Spleen (tissue), 11 donors: Measurements from ENCODE around the gene ALDH9A1. TPM values are rescaled to one million over a fixed set of nuclear protein-coding genes. Genes with fewer than 3 reads are reported as not detected.
"Not testable (repeated sequence)": the region's sequence is repeated elsewhere in the genome, so short reads cannot be mapped to it uniquely, and the experiment has no call there.

Source experiments
- DNase-seq: peaks from one replicate; pipeline ENCODE4 v3.0.0-alpha.2; 2020
- H3K27ac ChIP-seq, 8 donors: fragments of 200-600 bp; sonication (generic) in 7 of 8; 1 replicate in 4 of 8; 2 replicates in 4 of 8; pipeline versions ENCODE4 v1.5.0 to v1.8.0; 2016 to 2021; ENCODE audit warnings: inconsistent platforms in 4 of 8, mild to moderate bottlenecking in 4 of 8, moderate library complexity in 1 of 8
- H3K27me3 ChIP-seq, 7 donors: fragments of 200-600 bp; sonication (generic) in 6 of 7; replicated peaks in 1 of 7; 1 replicate in 4 of 7; 2 replicates in 3 of 7; pipeline versions ENCODE4 v1.5.0 to v1.8.0; 2016 to 2021; ENCODE audit warnings: inconsistent platforms in 3 of 7, mild to moderate bottlenecking in 1 of 7
- H3K36me3 ChIP-seq, 6 donors: fragments of 200-600 bp; sonication (generic) in 5 of 6; 1 replicate in 4 of 6; 2 replicates in 2 of 6; pipeline versions ENCODE4 v1.5.0 to v1.8.0; 2016 to 2021; ENCODE audit warnings: inconsistent platforms in 2 of 6
- H3K4me1 ChIP-seq, 6 donors: fragments of 200-600 bp; sonication (generic) in 5 of 6; 1 replicate in 3 of 6; 2 replicates in 3 of 6; pipeline versions ENCODE4 v1.5.0 to v1.8.0; 2016 to 2021; ENCODE audit warnings: inconsistent platforms in 3 of 6
- H3K4me3 ChIP-seq, 8 donors: fragments of 200-600 bp; sonication (generic) in 7 of 8; 1 replicate in 4 of 8; 2 replicates in 4 of 8; pipeline versions ENCODE4 v1.5.0 to v1.8.0; 2016 to 2021; ENCODE audit warnings: inconsistent platforms in 4 of 8, mild to moderate bottlenecking in 4 of 8, moderate library complexity in 2 of 8
- H3K9me3 ChIP-seq, 8 donors: fragments of 200-600 bp; sonication (generic) in 7 of 8; 1 replicate in 4 of 8; 2 replicates in 4 of 8; pipeline versions ENCODE4 v1.5.0 to v1.8.0; 2016 to 2021; ENCODE audit warnings: inconsistent platforms in 4 of 8
- POLR2A ChIP-seq, 3 donors: fragments of 450-650 bp; IDR thresholded peaks; one replicate each; pipeline ENCODE4 v1.5.1; 2017; ENCODE audit warnings: antibody characterized with exemption in 3 of 3, mild to moderate bottlenecking in 1 of 3
- POLR2AphosphoS5 ChIP-seq, 3 donors: sonication (generic); formaldehyde crosslinking; IDR thresholded peaks; one replicate each; pipeline ENCODE4 v1.5.1; 2017; ENCODE audit warnings: antibody characterized with exemption in 3 of 3
- WGBS, 5 donors: extraction: QIAGEN DNeasy Blood & Tissue Kit in 3 of 5; methylation state at CpG; one replicate each; pipeline versions ENCODE4 v1.1.5 to v1.1.7; 2013 to 2018; 5-methylcytosine and 5-hydroxymethylcytosine counted together
- intact Hi-C: fragments of 100-400 bp; cut with DNase I; formaldehyde crosslinking; loops from one replicate; pipeline ENCODE4 v1.15.0; 2023; ENCODE audit warnings: low total_unique reads
- polyA plus RNA-seq, 3 donors: library from polyadenylated mRNA; stranded (reverse); fragments of 200-250 nt; gene quantifications; one replicate each; pipeline ENCODE4 v1.2.1, GENCODE V29; 2013
- total RNA-seq, 7 donors: library from RNA; depleted of rRNA in 3 of 7; stranded (reverse); fragments of >200 nt in 3 of 7; fragmentation: NEBNext Ultra II Directional in 4 of 7; extraction: Animal tissue kit (Norgen Biotek cat#: 25700) in 4 of 7; gene quantifications; one replicate each; pipeline versions ENCODE4 v1.1.0 to v1.2.1, GENCODE V29; 2016 to 2021
- TF ChIP-seq, protein P1 (sequence below), 11 experiments: fragments of 200-600 bp in 7 of 11; fragments of 450-650 bp in 4 of 11; sonication (generic) in 4 of 11; IDR thresholded peaks in 8 of 11; conservative IDR thresholded peaks in 3 of 11; 1 replicate in 7 of 11; 2 replicates in 4 of 11; pipeline versions ENCODE4 v1.4.0 to v1.8.0; 2016 to 2021; ENCODE audit warnings: antibody characterized with exemption in 11 of 11, inconsistent platforms in 4 of 11, mild to moderate bottlenecking in 1 of 11
- donor health status: healthy with polysubstance abuse.
- donor health status: DM: no; HTN: no; CAD: no; lungs with moderate emphysema.
- donor health status: DM: no; HTN: no; CAD: no.
- donor health status: Bipolar disorder and iron deficiency.
- donor health status: healthy.
- donor health status: DM: no; HTN: no; CAD: no.
- donor health status: DM: yes; HTN: yes; CAD: no.

Gene ALDH9A1
- total and polyA plus RNA-seq, 10 donors, result 33.0 to 103 (median 58.8) TPM

DNA sequence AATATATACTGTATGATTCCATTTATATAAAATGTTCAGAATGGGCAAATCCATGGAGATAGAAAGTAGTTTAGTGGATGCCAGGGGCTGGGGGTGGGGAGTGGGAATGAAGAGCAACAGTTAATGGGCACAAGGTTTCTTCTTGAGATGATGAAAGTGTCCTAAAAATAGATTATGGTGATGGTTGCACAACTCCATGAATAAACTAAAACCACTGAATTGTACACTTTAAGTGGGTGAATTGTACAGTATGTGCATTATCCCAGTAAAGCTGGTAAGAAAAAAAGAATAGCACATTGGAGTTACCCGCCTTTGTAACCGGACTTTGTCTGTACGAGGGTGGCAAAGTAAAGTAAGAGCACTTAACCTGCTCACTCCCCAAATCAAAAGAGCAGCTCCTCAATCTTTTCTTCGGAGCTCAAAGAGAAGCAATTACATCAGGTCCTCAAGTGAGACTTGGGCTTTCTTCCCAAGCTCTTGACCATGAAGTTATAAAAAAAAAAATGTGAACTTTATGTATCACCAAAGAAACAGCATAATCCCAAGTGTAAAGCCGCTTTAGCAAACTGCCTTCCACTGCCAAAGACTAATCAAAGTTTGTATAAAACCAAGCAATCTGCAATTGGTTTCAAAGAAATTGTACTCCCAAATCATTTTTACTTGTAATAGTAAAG, 32.1 kb downstream of the ALDH9A1 start:
- H3K27me3 ChIP-seq, result no peaks in the 10 kb centered on the region
- peaks cover 0 to 100% (median 82%) of the 10 kb centered on the region in 6 donors for H3K36me3 ChIP-seq
- H3K27ac ChIP-seq, result no peak overlapping the region
- intact Hi-C loops, result no loop called here
- no peak for DNase-seq
- TF ChIP-seq POLR2AphosphoS5 (IDR thresholded peaks at IDR 0.05), result no peak
- TF ChIP-seq, protein P1, sequence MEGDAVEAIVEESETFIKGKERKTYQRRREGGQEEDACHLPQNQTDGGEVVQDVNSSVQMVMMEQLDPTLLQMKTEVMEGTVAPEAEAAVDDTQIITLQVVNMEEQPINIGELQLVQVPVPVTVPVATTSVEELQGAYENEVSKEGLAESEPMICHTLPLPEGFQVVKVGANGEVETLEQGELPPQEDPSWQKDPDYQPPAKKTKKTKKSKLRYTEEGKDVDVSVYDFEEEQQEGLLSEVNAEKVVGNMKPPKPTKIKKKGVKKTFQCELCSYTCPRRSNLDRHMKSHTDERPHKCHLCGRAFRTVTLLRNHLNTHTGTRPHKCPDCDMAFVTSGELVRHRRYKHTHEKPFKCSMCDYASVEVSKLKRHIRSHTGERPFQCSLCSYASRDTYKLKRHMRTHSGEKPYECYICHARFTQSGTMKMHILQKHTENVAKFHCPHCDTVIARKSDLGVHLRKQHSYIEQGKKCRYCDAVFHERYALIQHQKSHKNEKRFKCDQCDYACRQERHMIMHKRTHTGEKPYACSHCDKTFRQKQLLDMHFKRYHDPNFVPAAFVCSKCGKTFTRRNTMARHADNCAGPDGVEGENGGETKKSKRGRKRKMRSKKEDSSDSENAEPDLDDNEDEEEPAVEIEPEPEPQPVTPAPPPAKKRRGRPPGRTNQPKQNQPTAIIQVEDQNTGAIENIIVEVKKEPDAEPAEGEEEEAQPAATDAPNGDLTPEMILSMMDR (IDR thresholded peaks at IDR 0.05 in 8 of 11, conservative IDR thresholded peaks at IDR 0.05 in 3 of 11), result no peak
- no peak for TF ChIP-seq POLR2A (IDR thresholded peaks at IDR 0.05)
- 54 to 90% (median 75%) methylated on average over 5 of the region's 5 CpGs for WGBS, 5 donors
- peaks cover 0 to 22% (median 0%) of the 10 kb centered on the region in 6 donors for H3K4me1 ChIP-seq
- H3K9me3 ChIP-seq, result no peaks in the 10 kb centered on the region
- no peak overlapping the region for H3K4me3 ChIP-seq

DNA sequence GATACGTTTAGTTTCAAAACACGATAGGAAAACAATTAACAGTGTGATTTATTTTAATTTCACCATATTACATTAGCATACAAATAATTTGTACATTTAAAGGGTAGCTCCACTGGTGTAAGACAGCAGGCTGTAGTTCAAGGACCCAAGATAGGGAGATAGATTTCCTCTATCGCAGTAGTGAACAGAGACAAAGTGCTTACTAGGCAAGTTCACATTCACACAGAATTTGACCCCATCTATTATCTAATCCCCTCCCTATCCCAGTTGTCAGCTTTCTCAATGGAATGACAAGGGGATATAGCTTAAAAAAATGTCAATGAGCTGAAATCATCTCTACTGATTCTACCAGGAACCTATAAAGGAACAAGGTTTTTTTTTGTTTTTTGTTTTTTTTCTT, 36.2 kb downstream of the ALDH9A1 start:
- Histone ChIP-seq H3K36me3 (peaks cover 0 to 98% (median 70%) of the 10 kb centered on the region in 6 donors), H3K4me1 (peaks cover 0 to 10% (median 0%) of the 10 kb centered on the region in 6 donors)
- intact Hi-C loops, result no loop called here

DNA sequence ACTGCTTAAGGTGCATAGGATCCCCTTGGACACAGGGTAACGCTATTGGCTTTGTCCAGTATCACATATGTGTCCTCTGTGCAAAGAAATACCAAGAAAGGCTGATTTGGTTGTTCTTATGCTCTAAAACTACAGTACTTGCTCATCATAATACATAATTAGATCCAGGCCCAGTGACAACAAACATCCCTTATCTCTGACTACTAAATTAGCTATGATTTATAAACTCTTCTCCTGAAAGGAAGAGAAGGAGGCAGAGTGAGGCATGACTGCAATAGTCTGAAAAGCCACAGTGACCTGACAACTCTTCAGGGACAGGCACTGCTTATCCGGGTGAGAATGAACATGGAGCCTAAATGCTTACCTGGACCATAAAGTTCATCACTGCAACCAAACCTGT, 36.7 kb downstream of the ALDH9A1 start:
- no peaks in the 10 kb centered on the region for H3K9me3 ChIP-seq
- no peak for DNase-seq
- intact Hi-C loops, result no loop called here
- TF ChIP-seq, protein P1 (IDR thresholded peaks at IDR 0.05 in 8 of 11, conservative IDR thresholded peaks at IDR 0.05 in 3 of 11), result no peak
- TF ChIP-seq POLR2AphosphoS5 (IDR thresholded peaks at IDR 0.05), result no peak
- no peak for TF ChIP-seq POLR2A (IDR thresholded peaks at IDR 0.05)
- H3K4me1 ChIP-seq, result peaks cover 0 to 7% (median 0%) of the 10 kb centered on the region in 6 donors
- H3K27ac ChIP-seq, result no peak overlapping the region
- peaks cover 0 to 98% (median 65%) of the 10 kb centered on the region in 6 donors for H3K36me3 ChIP-seq
- H3K4me3 ChIP-seq, result no peak overlapping the region
- 86 to 94% (median 92%) methylated on average over 2 of the region's 2 CpGs for WGBS, 5 donors
- H3K27me3 ChIP-seq, result no peaks in the 10 kb centered on the region

More for the DNA sequence above, 36.2 kb downstream of the ALDH9A1 start:
- Histone ChIP-seq H3K4me3 (no peak overlapping the region), H3K9me3 (no peaks in the 10 kb centered on the region), H3K27me3 (no peaks in the 10 kb centered on the region), H3K27ac (no peak overlapping the region)
- DNase-seq, result no peak
- 76 to 90% (median 82%) methylated on average over 3 of the region's 3 CpGs for WGBS, 5 donors
- TF ChIP-seq, protein P1 (IDR thresholded peaks at IDR 0.05 in 8 of 11, conservative IDR thresholded peaks at IDR 0.05 in 3 of 11), result no peak
- TF ChIP-seq POLR2AphosphoS5 (IDR thresholded peaks at IDR 0.05), result no peak
- TF ChIP-seq POLR2A (IDR thresholded peaks at IDR 0.05), result no peak

DNA sequence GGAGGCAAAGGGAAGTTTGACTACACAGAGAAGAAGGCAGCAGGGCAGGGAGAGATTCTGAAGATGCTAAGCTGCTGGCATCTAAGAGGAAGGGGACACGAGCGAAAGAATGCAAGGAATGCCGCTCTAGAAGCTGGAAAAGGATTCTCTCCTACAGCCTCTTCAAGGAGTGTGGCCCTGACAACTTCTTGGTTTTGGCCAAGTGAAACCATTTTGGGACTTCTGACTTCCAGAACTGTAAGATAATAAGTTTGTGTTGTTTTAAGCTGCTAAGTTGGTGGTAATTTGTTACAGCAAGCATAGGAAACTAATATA, 38.8 kb downstream of the ALDH9A1 start:
- intact Hi-C loops, result no loop called here
- no peaks in the 10 kb centered on the region for H3K4me1 ChIP-seq
- H3K4me3 ChIP-seq, result no peak overlapping the region
- TF ChIP-seq, protein P1 (IDR thresholded peaks at IDR 0.05 in 8 of 11, conservative IDR thresholded peaks at IDR 0.05 in 3 of 11), result no peak
- TF ChIP-seq POLR2AphosphoS5 (IDR thresholded peaks at IDR 0.05) (no peak), POLR2A (IDR thresholded peaks at IDR 0.05) (no peak)
- no peaks in the 10 kb centered on the region for H3K9me3 ChIP-seq
- peaks cover 0 to 98% (median 64%) of the 10 kb centered on the region in 6 donors for H3K36me3 ChIP-seq
- no peaks in the 10 kb centered on the region for H3K27me3 ChIP-seq
- WGBS, 5 donors, result 58 to 98% (median 88%) methylated on average over 3 of the region's 3 CpGs
- DNase-seq, result no peak
- no peak overlapping the region for H3K27ac ChIP-seq

DNA sequence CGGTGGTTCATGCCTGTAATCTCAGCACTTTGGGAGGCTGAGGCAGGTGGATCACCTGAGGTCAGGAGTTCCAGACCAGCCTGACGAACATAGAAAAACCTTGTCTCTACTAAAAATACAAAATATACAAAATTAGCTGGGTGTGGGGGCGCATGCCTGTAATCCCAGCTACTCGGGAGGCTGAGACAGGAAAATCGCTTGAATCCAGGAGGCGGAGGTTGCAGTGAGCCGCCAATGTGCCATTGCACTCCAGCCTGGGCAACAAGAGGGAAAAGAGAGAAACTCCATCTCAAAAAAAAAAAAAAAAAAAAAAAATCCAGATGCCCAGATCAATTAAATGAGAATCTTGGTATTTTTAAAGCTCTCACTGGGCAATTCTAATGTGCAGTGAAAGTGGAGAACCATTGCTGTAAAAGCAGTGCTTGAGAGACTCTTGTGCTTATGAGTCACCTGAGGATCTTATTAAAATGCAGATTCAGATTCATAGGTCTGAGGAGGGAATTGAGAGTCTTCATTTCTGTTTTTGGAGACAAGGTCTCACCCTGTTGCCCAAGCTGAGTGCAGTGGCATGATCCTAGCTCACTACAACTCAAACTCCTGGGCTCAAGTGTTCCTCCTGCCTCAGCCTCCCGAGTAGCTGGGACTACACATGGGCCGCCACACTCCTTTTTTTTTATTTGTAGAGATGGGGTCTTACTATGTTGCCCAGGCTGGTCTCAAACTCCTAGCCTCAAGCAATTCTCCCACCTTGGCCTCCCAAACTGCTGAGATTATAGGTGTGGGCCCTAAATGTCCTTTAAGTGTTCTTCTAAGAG, 39.4 kb downstream of the ALDH9A1 start:
- H3K4me1 ChIP-seq, H3K4me3 ChIP-seq, intact Hi-C loops, H3K27ac ChIP-seq, H3K9me3 ChIP-seq, H3K27me3 ChIP-seq, DNase-seq: not testable (repeated sequence)
- H3K36me3 ChIP-seq, result peaks cover 0 to 98% (median 63%) of the 10 kb centered on the region in 6 donors
- WGBS, 5 donors, result 94 to 97% (median 96%) methylated on average over 9 of the region's 9 CpGs
